ENCODE measurements around the gene ICAM5.
"Not testable (repeated sequence)": the region's sequence is repeated elsewhere in the genome, so short reads cannot be mapped to it uniquely, and the experiment has no call there.

ICAM5 gene

GRCh38 chr19:10270616-10271394, 18.9 kb upstream of the ICAM5 start, which contains the start of gene ICAM1:
Gene ICAM1, plus strand, starts transcription at chr19:10271120. Its CDS starts 40 bp downstream, at chr19:10271160.
- DNase-seq (ENCODE audit: low read depth in 2 of 2, low spot score in 1 of 2), result peak; percentile 52 to 60

- no peak for DNase-seq (ENCODE audit: low read depth in 2 of 2, low spot score in 1 of 2)
These were observed 18.1 kb upstream of the ICAM5 start for GRCh38 chr19:10271543-10272086.

DNA sequence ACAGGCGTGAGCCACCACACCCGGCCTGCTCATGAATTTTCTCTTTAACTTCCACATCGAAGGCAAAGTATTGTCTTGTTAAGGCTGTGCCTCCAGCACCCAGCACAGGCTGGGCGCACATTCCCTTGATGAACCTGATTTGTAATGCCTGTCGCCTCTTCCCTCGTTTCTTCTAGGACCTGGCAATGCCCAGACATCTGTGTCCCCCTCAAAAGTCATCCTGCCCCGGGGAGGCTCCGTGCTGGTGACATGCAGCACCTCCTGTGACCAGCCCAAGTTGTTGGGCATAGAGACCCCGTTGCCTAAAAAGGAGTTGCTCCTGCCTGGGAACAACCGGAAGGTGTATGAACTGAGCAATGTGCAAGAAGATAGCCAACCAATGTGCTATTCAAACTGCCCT, 15.2 kb upstream of the ICAM5 start:
- DNase-seq (ENCODE audit: low read depth in 2 of 2, low spot score in 1 of 2), result no peak

- no peak for DNase-seq (ENCODE audit: low read depth in 2 of 2, low spot score in 1 of 2)
These were observed 11.8 kb upstream of the ICAM5 start for GRCh38 chr19:10277795-10278589.

DNA sequence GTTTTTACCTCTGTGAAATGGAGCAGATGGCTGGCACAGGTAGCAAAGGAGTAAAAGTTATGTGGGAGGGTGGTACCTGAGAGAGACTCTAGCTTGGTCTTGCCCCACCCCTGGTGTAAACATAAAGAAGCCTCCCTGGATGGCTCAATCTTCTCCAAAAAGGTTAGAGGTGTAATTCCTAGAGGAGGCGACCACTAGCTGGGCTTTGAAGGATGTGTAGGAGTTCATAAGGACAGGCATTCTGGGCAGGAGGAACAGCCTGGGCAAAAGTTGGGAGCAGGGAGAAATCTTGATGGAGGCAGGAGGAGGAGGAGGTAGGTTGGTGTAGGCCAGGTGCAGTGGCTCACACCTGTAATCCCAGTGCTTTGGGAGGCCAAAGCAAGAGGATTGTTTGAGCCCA, 10.8 kb upstream of the ICAM5 start:
- DNase-seq (ENCODE audit: low read depth in 2 of 2, low spot score in 1 of 2), result no peak

- no peak for DNase-seq (ENCODE audit: low read depth in 2 of 2, low spot score in 1 of 2)
These were observed 9.9 kb upstream of the ICAM5 start for GRCh38 chr19:10279737-10280442.

DNA sequence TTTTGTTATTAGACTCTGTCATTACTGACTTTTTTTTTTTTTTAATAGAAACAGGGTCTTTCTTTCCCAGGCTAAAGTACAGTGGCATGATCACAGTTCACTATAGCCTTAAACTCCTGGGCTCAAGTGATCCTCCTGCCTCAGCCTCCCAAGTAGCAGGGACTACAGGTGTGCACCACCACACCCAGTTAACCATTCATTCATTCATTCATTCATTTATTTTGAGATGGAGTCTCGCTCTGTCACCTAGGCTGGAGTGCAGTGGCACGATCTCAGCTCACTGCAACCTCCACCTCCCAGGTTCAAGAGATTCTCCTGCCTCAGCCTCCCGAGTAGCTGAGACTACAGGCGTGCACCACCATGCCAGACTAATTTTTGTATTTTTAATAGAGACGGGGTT, 7.7 kb upstream of the ICAM5 start:
- not testable (repeated sequence) for DNase-seq (ENCODE audit: low read depth in 2 of 2, low spot score in 1 of 2)

- DNase-seq (ENCODE audit: low read depth in 2 of 2, low spot score in 1 of 2), result no peak
These were observed 6.3 kb upstream of the ICAM5 start for GRCh38 chr19:10283301-10284064.

DNA sequence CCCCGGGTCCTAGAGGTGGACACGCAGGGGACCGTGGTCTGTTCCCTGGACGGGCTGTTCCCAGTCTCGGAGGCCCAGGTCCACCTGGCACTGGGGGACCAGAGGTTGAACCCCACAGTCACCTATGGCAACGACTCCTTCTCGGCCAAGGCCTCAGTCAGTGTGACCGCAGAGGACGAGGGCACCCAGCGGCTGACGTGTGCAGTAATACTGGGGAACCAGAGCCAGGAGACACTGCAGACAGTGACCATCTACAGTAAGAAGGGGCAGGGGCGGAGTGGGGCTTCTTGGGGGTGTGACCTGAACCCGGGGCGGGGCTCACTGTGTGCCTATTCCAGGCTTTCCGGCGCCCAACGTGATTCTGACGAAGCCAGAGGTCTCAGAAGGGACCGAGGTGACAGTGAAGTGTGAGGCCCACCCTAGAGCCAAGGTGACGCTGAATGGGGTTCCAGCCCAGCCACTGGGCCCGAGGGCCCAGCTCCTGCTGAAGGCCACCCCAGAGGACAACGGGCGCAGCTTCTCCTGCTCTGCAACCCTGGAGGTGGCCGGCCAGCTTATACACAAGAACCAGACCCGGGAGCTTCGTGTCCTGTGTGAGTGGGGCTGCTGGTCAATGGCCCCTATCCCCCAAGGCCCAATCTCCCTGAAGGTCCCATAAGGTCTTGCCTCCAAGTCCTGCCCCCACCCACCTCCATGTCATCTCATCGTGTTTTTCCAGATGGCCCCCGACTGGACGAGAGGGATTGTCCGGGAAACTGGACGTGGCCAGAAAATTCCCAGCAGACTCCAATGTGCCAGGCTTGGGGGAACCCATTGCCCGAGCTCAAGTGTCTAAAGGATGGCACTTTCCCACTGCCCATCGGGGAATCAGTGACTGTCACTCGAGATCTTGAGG, 5.4 kb upstream of the ICAM5 start:
- DNase-seq (ENCODE audit: low read depth in 2 of 2, low spot score in 1 of 2), result no peak

- DNase-seq (ENCODE audit: low read depth in 2 of 2, low spot score in 1 of 2), result no peak
These were observed 4.8 kb upstream of the ICAM5 start for GRCh38 chr19:10284960-10285278.

GRCh38 chr19:10285393-10285792, 4.4 kb upstream of the ICAM5 start:
- DNase-seq (ENCODE audit: low read depth in 2 of 2, low spot score in 1 of 2), result no peak

DNA sequence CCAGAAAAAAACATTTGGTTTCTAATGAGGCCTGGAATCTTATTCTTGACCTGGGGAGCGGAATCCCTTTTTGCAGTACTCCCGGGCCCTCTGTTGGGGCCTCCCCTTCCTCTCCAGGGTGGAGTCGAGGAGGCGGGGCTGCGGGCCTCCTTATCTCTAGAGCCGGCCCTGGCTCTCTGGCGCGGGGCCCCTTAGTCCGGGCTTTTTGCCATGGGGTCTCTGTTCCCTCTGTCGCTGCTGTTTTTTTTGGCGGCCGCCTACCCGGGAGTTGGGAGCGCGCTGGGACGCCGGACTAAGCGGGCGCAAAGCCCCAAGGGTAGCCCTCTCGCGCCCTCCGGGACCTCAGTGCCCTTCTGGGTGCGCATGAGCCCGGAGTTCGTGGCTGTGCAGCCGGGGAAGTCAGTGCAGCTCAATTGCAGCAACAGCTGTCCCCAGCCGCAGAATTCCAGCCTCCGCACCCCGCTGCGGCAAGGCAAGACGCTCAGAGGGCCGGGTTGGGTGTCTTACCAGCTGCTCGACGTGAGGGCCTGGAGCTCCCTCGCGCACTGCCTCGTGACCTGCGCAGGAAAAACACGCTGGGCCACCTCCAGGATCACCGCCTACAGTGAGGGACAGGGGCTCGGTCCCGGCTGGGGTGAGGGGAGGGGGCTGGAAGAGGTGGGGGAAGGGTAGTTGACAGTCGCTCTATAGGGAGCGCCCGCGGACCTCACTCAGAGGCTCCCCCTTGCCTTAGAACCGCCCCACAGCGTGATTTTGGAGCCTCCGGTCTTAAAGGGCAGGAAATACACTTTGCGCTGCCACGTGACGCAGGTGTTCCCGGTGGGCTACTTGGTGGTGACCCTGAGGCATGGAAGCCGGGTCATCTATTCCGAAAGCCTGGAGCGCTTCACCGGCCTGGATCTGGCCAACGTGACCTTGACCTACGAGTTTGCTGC, 2.7 kb upstream of the ICAM5 start, which contains the start of gene ICAM4:
Gene ICAM4, plus strand, starts transcription at position 153 of the 935 bp plus-strand sequence. Its CDS starts 58 bp downstream, at position 211.
- DNase-seq (ENCODE audit: low read depth in 2 of 2, low spot score in 1 of 2), result no peak

- no peak for DNase-seq (ENCODE audit: low read depth in 2 of 2, low spot score in 1 of 2)
These were observed 1.0 kb upstream of the ICAM5 start for GRCh38 chr19:10288662-10289166.

- DNase-seq (ENCODE audit: low read depth in 2 of 2, low spot score in 1 of 2), result no peak
These were observed 451 bp upstream of the ICAM5 start for GRCh38 chr19:10289167-10289835.

- no peak for DNase-seq (ENCODE audit: low read depth in 2 of 2, low spot score in 1 of 2)
These were observed 664 bp downstream of the ICAM5 start for GRCh38 chr19:10290357-10290875.

- no peak for DNase-seq (ENCODE audit: low read depth in 2 of 2, low spot score in 1 of 2)
These were observed 1.3 kb downstream of the ICAM5 start for GRCh38 chr19:10290876-10291553.
